ENCODE data around the gene NOC3L.
A peak's percentile ranks its signal among the peaks of the same experiment; 100 is the strongest.
"Not testable (repeated sequence)": the region's sequence is repeated elsewhere in the genome, so short reads cannot be mapped to it uniquely, and the experiment has no call there.

NOC3L gene, protein sequence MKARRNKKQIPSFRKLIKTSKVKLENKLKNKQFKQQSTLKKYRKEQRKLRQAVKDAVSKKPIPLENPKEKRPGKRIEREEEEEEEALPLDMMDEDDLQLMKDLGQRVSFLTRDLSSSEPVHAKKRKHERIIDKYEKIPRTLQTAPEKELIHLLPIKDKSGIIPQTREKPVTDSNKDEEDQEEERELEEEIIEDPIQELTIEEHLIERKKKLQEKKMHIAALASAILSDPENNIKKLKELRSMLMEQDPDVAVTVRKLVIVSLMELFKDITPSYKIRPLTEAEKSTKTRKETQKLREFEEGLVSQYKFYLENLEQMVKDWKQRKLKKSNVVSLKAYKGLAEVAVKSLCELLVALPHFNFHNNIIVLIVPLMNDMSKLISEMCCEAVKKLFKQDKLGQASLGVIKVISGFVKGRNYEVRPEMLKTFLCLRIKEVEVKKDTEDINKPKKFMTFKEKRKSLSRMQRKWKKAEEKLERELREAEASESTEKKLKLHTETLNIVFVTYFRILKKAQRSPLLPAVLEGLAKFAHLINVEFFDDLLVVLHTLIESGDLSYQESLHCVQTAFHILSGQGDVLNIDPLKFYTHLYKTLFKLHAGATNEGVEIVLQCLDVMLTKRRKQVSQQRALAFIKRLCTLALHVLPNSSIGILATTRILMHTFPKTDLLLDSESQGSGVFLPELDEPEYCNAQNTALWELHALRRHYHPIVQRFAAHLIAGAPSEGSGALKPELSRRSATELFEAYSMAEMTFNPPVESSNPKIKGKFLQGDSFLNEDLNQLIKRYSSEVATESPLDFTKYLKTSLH

DNA sequence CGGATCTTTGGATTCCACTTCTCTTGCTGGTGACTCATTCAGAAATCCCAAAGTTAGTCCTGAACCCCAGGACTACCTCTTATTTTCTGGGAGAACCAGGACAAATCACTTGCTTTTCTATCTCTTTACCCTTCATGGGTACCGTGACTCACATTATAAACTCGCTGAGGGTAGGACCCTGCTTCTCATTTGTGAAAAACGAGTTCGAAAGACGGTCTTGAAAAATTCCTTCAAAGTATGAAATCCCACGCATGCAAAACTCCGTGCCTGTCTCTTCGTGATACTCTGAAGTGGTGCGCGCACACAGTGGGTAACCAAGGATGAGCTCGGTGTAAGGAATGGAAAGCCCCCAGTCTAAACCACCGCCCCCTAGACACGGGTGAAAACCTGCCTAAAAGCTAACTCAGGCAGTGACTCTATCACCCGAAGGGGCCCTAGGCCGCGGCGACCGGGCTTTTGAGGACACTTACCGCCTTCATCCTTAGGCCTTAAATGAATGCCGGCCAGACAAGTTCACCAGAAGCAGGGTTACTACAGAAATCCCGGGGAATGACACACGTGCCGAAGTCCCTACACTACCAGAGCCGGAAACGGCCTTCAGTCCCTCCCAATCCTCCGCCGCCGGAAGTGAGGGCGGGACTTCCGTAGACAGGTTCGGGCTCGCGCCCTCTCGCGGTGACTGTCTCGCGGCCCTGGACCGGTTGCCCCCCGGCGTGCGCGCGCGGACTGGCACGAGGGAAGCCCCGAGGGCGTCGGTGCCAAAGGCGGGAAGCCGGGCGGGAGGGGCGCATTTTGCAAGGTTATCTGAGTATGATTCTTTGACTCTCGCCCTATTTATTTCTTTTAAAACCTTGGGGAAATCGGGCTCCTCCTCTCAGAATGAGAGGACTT lies at the start of gene NOC3L:
Gene NOC3L (minus strand): TSS at position 580 of the 891 bp plus-strand sequence. CDS start 101 bp downstream, at position 479.
- peak; percentile 57 for DNase-seq

DNA sequence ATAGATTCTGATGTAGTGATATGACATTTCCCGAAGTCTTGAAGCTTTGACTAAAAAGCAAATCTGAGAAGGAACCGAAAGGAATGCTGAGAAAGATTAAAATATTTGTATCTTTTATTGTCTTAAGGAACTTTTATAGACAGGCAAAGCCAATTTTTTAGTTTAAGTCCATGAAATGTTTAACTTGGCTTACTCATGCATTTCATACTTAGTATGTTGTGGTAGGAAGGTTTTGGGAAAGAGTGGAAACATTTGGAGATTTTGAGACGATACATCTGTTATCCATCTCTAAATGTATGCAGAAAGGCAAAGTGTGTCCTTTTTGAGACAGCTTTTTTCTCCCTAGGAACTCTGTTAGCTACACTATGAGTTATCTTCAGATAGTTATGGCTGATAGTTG lies 49.7 kb upstream of the NOC3L start:
- DNase-seq = no peak

DNA sequence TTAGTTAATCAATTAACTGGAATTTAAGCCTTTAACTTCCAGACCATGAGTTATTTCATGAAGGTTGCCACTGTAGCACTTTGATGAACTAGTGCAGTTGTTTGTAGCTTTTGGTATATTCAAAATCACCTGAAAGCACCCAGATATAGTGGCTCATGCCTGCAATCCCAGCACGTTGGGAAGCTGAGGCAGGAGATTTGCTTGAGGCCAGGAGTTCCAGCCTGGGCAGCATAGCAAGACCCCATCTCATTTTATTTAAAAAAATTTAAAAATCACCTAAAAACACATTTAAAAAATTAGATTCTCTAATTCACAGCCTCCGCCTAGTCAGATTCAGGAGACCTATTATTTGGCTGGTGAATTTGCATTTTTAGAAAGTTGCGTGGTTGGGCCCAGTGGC lies 48.6 kb upstream of the NOC3L start:
- no peak for DNase-seq

DNA sequence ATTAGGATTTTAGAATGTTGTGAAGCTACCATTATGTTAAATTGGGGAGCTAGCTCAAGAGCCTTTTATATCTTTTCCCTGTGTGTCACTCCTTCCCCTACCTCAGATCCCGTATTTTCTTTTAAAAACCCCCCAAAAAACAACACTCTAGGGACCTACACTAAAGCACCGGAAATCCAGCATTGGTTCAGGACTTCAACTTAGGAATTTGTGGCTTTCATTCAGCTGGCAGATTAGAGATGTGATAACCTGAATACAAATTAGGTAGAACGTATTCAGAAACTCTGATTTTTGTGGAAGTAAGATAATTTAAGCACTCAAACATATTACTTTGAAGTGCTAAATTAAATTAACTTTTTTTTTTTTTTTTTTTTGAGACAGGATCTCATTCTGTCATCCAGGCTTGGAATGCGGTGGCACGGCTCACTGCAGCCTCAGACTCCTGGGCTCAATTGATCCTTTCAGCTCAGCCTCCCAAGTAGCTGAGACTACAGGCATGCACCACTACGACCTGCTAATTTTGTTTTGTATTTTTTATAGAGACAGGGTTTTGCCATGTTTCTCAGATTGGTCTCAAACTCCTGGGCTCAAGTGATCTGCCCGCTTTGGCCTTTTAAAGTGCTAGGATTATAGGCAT lies 46.4 kb upstream of the NOC3L start:
- DNase-seq = no peak

DNA sequence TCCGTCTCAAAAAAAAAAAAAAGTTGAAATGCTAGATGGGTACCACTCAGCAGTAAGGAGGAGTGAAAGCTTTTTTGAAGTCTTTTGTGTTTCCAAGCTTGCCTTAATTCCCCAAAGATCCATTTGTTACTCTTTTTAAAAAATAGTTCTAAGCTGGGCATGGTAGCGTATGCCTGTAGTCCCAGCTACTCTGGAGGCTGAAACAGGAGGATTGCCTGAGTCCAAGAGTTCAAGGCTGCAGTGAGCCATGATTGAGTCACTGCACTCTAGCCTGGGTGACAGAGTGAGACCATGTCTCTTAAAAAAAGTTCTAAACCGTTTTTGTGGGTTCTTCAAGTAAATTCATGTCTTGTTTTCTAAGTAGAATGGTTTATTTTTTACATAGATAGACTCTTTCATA lies 44.9 kb upstream of the NOC3L start:
- no peak for DNase-seq

DNA sequence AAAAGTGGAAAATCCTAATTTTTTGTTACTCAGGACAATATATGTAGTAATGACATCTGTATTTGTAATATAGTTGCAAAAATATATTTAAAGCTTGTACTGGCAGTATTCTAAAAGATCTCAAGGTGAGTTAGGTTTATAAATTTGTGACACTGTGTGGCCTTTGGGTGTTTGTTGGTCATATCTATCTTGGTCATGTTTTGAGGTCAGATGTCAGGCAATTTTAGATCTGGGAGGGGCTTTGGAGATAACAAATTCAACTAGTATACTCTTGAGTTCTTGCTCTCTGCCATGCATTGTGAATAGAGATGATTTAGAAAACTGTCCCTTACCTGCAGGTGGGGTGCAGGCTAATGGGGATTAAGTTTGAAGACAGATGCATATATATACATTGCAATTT lies 42.7 kb upstream of the NOC3L start:
- DNase-seq = no peak

DNA sequence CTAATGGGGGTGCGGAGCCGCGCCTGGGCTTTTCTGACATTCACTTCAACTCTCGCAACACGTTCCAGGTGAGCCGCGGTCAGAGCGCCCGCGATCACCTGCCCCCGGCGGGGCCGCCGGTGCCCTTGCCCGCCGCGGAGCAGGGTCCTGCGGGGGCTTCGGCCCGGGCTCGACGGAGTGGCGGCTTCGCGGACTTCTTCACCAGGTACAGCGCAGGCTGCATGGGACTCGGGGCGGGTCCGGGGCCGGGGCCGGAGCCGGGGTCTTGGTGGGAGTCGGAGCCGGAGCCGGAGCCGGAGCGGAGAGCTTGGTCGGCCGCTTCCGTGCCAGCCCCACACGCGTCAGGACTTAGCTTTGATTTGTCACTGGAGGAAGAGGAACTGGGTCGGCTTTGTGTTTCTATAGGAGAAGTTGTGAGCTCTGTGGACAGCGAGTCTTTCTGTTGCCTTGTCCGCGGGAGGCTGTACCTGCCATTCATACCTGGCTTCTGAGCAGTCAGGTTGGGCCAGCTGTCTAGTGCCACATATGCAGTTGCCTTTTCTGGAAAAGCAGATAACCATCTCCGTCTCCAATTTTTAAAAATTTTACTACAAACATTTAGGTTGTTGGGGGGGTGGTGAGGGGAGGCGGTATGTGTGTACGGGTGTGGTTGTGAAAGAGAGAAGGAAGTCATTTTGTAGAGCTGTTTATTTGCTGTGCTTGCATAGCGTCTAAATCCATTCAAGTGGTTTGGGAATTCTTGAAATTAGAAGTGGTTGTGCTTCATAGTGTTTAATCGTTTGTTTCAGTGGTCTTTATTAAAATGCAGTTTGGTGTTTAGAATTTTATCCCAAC lies 40.9 kb upstream of the NOC3L start:
- peak; percentile 18 for DNase-seq

DNA sequence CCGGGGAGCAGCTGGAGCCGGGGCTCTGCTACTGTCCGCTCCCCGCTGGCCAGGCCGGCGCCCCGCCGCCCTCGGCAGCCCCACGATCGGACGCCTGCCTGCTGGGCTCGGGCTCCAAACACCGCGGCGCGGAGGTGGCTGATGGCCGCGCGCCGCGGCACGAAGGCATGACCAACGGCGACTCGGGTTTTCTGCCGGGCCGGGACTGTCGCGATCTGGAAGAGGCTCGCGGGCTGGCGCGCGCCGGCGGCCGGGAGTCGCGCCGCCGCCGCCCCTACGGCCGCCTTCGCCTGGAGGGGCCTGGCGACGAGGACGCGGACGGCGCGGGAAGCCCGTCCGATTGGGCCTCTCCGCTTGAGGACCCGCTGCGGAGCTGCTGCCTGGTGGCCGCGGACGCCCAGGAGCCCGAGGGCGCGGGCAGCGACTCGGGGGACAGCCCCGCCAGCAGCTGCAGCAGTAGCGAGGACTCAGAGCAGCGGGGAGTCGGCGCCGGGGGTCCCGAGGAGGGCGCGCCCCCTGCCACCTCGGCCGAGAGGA lies 40.2 kb upstream of the NOC3L start:
- DNase-seq = peak; percentile 6

DNA sequence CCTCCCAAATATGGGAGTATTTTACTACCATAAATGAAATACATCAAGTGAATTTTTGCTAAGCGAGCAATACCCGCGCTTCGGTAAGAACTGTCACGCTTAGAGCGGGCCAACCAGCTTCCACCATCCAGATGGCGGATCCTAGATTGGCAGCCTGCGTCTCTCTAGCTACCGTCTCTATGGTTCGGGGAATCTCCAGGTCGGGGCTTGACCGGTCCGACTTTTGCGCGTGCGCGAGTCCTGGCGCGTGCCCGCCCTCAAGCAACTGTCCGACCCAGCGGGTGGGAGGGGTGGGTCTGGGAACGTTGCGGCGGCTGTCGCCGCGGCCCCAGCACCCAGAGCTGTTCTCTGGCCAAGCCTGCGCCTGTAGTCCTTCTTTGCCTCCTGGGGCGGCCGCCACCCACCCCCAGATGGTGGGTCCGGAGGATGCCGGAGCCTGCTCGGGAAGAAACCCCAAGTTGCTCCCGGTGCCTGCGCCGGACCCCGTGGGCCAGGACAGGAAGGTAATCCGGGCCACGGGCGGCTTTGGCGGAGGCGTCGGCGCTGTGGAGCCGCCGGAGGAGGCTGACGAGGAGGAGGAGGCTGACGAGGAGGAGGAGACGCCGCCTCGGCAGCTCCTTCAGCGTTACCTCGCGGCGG lies 39.6 kb upstream of the NOC3L start, which contains the start of gene TBC1D12:
Gene TBC1D12 (plus strand): TSS at position 338 of the 639 bp plus-strand sequence. CDS start 73 bp downstream, at position 411.
- DNase-seq = peak; percentile 53

DNA sequence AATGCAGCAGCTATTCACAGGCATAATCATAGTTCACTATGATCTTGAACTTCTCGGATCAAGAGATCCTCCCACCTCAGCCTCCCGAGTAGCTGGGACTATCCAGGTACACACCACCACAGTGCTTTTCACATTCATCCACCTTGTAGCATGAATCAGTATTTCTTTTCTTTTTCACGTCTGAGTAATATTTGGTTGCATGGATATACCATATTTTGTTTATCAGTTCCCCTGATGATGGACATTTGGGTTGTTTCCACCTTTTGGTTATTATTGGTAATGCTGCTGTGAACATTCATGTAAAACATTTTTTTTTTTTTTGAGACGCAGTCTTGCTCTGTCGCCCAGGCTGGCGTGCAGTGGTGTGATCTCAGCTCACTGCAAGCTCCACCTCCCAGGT lies 36.0 kb upstream of the NOC3L start:
- no peak for DNase-seq

DNA sequence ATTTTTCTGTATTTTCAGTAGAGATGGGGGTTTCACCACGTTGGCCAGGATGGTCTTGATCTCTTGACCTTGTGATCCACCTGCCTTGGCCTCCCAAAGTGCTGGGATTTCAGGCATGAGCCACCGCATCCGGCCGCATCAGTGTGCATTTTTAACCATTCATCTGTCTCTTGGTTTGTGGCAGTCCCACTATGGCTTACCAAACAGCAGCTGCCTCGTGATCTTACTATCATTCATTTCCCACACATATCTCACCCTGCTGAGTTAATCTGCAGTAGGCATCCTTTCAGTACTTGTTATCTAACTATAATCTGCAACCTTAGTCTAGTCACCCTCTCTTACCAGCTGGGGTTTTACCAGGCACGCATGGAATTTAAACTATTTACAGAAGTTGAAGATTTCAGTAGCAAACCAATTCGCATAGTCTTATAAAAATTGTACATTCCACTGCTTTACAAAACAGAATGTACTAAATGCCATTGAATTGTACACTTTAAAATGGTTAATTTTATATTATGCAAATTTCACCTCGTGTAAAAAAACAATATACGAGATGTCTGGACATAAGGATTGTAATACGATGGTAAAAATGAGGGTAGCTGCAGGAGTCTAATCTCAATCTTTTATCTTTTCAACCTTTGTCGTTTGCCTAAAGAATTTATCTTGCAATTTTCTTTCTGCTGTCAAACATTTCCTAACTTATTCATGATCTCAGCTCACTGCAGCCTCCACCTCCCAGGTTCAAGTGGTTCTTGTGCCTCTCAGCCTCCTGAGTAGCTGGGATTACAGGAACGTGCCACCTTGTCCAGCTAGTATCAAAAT lies 35.0 kb upstream of the NOC3L start:
- DNase-seq = no peak

DNA sequence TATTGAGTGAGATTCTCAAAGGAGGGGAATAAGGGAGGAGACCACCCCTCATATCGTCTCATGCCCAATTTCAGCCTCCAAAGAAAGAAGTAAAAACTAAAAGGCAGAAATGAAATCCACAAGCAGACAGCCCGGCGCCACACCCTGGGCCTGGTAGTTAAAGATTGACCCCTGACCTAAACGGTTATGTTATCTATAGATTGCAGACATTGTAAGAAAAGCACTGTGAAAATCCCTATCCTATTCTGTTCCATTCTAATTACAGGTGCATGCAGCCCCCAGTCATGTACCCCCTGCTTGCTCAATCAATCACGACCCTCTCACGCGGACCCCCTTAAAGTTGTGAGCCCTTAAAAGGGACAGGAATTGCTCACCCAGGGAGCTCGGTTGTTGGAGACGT lies 29.4 kb upstream of the NOC3L start:
- not testable (repeated sequence) for DNase-seq

DNA sequence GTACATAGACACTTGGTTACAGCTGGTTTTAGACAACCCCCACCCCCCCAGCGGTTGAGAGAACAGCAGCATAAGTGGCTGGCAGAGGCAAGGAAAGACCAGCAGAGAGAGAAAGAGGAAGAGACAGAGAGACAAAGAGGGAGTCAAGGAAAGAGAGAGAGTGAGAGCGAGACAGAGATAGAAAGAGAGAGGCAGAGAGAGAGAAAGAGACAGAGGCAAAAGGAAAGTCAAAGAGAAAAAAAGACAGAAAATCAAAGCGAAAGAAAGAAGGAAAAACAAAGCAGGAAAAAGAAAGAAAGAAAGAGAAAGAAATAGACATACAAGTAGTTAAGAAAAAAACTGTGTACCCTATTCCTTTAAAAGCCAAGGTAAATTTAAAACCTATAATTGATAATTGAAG lies 23.0 kb upstream of the NOC3L start:
- DNase-seq = not testable (repeated sequence)

DNA sequence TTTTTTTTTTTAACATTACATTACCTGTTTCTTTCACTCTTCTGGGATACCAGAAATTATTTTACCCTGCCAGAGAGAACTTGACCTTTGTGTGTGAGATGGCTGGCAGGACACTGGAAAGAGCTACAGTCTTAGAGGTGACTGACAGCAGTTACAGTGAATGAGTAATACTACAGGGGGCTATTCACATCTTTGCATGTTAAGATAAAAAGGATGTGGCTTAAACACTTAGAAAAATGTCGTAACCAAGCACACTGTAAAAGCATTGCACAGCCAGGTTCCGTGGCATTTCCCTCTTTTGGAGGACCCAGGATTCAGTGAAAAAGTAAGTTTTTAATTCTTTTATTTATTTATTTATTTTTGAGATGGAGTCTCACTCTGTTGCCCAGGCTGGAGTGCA lies 20.8 kb upstream of the NOC3L start:
- no peak for DNase-seq

DNA sequence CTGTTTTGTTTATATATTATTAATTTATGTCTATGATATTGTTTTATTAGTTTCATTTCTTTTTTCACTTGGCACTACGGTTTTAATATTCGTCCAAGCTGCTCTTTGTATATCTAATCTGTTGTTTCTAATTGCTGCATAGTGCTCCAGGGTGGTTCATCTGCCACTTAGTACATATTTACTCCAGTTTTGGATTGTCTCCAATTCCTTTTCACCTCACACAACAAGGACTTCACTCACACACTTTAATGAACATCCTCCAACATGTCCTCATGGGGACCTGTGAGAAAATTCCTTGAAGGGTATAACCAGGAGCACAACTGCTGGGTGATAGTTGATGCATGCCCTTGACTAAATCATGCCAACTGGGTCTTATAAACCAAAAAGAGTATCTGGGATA lies 14.1 kb upstream of the NOC3L start:
- DNase-seq = no peak

DNA sequence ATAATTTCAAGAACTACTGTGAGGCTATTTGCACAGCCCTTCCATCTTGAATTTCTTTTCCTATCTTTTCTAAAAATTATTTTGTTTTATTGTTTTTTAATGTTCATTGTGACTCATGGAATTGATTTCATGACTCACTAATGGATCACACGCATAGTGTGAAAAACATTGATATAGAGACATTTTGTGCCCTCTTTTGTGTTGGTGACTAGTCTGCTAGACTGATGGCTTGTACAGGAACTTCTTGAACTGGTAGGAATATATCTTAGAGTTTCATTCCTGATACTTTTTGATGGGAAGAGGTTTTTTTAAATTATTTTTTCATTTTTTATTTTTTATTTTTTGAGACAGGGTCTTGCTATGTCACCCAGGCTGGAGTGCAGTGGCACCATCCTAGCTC lies 12.6 kb upstream of the NOC3L start:
- no peak for DNase-seq

DNA sequence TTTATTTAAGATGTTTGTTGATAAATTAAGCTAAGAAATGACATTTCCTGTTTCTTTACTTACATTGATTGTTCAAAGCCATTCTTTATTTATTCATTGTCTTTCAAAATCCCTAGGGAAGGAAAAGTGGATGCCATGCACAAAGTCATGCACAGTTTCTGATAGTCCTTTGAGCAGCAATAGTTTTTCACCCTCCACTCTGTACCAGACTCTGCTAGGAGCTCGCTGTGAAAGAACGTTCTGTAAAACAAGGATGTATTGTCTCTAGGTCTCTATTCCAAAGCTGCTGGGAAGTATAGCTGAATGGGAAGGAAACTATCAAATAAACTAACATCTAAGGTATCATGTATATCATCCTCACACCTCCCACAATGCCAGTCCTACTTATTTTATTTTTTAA lies 7.8 kb upstream of the NOC3L start:
- no peak for DNase-seq

DNA sequence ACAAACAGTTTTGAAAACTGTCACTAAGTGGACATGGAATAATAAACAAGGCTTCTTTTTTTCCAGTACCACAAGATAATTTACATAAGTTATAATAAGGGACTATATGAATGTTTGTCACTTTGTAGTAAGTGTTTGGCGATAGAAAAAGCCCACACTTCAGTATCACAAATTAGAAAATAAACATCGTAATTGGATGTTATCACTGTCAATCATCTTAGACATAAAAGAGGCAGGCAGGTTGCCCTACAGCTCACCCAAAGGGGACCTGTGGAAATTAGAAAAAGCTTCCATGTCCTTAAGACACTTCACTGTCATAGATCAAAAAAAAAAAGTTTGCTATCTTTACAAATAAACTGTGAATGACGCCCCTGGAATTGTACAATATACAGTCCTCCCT lies 3.6 kb upstream of the NOC3L start:
- no peak for DNase-seq

DNA sequence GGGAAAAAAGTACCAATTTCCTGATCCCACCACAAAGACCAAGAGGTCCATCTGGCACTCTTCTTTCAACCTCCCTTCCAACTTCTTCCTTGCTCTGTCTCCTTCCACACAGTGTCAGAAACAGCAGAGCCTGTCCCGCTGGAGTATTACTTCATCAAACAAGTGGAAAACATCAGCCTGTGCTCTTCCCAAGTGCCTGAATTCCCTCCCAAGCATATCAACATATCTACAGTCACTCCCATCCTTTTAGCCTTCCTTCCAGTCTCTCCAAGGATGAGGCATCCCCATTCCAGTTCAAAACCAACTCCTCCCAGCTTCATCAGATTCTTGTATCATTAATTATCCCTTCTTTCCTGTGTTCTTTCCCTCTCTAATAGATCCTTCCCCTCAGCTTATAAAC lies 1.7 kb upstream of the NOC3L start:
- no peak for DNase-seq

DNA sequence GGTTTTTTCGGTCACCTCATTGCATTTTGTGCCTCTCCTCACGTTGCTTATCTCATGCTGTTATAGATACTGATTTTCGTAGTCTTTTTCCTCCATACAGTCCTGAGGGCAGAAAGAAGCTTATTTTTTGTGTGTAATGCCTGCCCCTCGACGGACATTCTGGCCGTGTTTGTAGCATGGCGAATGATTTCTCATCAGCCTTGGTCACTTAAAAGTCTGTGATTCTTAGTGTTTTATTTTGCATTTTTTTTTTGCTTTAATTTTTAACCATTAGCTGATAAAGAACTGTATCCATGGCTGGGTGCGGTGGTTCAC lies 469 bp upstream of the NOC3L start:
- no peak for DNase-seq
